Activated CD8-positive, alpha-beta T cell treated with anti-CD3 and anti-CD28 coated beads for 36 hours (primary cell): ENCODE results near the gene DCTN4. TPM values are rescaled to one million over a fixed set of nuclear protein-coding genes. Genes with fewer than 3 reads are reported as not detected.

Experiments used
- ATAC-seq: fragments of 200-7000 bp; cut with Tn5 transposase; one replicate; pipeline ENCODE4 v1.10.0; 2021; ENCODE audit warnings: mild to moderate bottlenecking, moderate library complexity
- CTCF ChIA-PET: fragments of 350-600 bp; sonication (Branson Sonifier 250); formaldehyde crosslinking; loops from one replicate; lab custom pipeline; 2021; ENCODE audit warnings: antibody characterized with exemption; lab: Charles Lee
- POLR2A ChIA-PET: fragments of 350-600 bp; sonication (Branson Sonifier 250); formaldehyde crosslinking; loops from one replicate; lab custom pipeline; 2021; ENCODE audit warnings: antibody characterized with exemption; lab: Charles Lee
- DNase-seq: peaks from one replicate; pipeline ENCODE4 v3.0.0-alpha.2; 2020
- H3K27ac Mint-ChIP-seq: one replicate; pipeline ENCODE4 v1.8.0; 2021; ENCODE audit warnings: mild to moderate bottlenecking, mixed read lengths
- H3K27me3 Mint-ChIP-seq: one replicate; pipeline ENCODE4 v1.8.0; 2021; ENCODE audit warnings: mixed read lengths
- H3K36me3 Mint-ChIP-seq: one replicate; pipeline ENCODE4 v1.8.0; 2021; ENCODE audit warnings: low read depth, mixed read lengths
- H3K4me1 Mint-ChIP-seq: one replicate; pipeline ENCODE4 v1.8.0; 2021; ENCODE audit warnings: low read depth, mixed read lengths
- H3K4me3 Mint-ChIP-seq: one replicate; pipeline ENCODE4 v1.8.0; 2021; ENCODE audit warnings: mild to moderate bottlenecking, moderate library complexity, mixed read lengths
- H3K9me3 Mint-ChIP-seq: one replicate; pipeline ENCODE4 v1.8.0; 2021; ENCODE audit warnings: mixed read lengths
- intact Hi-C: fragments of 100-400 bp; cut with micrococcal nuclease; formaldehyde crosslinking; loops from one replicate; pipeline ENCODE4 v1.10.0; 2022
- total RNA-seq, 2 experiments: library from RNA; stranded (reverse); gene quantifications; one replicate each; pipeline ENCODE4 v1.2.3, GENCODE V29; 2021
- TF ChIP-seq, protein P1 (sequence below): fragments of 200-600 bp; IDR thresholded peaks from one replicate; pipeline ENCODE4 v1.8.0; 2022; ENCODE audit warnings: antibody characterized with exemption, mild to moderate bottlenecking

DCTN4 gene
- total RNA-seq, 2 experiments from 2014 or later: 30.1 to 35.5 TPM

DNA sequence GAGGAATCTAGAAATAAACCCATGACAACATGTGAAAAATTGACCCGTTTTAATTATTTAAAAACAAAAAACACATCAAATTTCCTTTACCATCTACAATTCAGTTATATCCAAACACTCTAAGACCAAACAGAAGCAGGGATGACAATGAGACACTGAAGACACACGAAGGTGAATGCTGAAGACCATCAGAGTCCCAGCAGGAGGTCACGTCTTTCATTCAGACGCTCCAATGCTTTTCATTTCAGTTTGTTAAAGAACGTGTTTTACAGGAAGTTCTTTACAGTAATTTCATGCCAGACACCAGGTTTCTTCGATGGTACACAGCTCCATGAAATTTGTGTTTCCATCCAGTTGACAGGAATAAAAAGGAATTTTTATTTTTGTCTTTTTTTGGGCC is 68.1 kb downstream of the DCTN4 start:
- intact Hi-C loops: no loop called here
- ATAC-seq (no peak), DNase-seq (no peak)
- H3K9me3 Mint-ChIP-seq: no peaks in the 10 kb centered on the region
- H3K4me3 Mint-ChIP-seq: no peak overlapping the region
- H3K27me3 Mint-ChIP-seq: no peaks in the 10 kb centered on the region
- TF ChIP-seq, protein P1, sequence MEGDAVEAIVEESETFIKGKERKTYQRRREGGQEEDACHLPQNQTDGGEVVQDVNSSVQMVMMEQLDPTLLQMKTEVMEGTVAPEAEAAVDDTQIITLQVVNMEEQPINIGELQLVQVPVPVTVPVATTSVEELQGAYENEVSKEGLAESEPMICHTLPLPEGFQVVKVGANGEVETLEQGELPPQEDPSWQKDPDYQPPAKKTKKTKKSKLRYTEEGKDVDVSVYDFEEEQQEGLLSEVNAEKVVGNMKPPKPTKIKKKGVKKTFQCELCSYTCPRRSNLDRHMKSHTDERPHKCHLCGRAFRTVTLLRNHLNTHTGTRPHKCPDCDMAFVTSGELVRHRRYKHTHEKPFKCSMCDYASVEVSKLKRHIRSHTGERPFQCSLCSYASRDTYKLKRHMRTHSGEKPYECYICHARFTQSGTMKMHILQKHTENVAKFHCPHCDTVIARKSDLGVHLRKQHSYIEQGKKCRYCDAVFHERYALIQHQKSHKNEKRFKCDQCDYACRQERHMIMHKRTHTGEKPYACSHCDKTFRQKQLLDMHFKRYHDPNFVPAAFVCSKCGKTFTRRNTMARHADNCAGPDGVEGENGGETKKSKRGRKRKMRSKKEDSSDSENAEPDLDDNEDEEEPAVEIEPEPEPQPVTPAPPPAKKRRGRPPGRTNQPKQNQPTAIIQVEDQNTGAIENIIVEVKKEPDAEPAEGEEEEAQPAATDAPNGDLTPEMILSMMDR: no peak
- no peaks in the 10 kb centered on the region for H3K4me1 Mint-ChIP-seq
- no peak overlapping the region for H3K27ac Mint-ChIP-seq
- POLR2A ChIA-PET: interaction anchor here (0.7 to 2.3 kb wide), 2 partner anchors 9 to 84 kb away, joined by 3 to 11 read pairs; partner anchors contain the start of gene RBM22
- H3K36me3 Mint-ChIP-seq: peaks cover 44% of the 10 kb centered on the region
- CTCF ChIA-PET: interaction anchor here (0.6 to 2.6 kb wide), 3 partner anchors 10 to 194 kb away, joined by 3 to 13 read pairs (median 3); partner anchors contain the start of gene RBM22

DNA sequence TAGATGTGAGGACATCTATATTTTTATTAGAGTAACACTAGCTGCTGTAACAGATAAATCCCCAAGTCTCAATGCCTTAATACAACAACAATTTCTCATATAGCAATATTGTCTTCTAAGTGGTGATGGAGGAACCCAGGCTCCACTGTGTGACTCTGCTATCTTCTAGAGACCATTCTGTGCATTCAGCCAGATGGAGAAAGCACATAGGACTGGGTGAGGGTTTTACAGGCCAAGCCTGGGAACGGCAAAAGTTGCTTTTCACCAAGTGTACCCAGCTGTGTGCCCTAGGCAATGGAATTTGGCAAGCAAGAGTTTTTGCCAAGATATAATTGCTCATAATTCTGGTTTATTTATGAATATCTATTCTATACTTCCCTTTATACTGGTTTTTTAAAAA is 69.7 kb downstream of the DCTN4 start:
- CTCF ChIA-PET: interaction anchor here (1.3 kb wide), 2 partner anchors 33 to 144 kb away, joined by 3 read pairs; no protein-coding TSS in a partner anchor
- H3K36me3 Mint-ChIP-seq: peaks cover 29% of the 10 kb centered on the region
- no peak overlapping the region for H3K27ac Mint-ChIP-seq

DNA sequence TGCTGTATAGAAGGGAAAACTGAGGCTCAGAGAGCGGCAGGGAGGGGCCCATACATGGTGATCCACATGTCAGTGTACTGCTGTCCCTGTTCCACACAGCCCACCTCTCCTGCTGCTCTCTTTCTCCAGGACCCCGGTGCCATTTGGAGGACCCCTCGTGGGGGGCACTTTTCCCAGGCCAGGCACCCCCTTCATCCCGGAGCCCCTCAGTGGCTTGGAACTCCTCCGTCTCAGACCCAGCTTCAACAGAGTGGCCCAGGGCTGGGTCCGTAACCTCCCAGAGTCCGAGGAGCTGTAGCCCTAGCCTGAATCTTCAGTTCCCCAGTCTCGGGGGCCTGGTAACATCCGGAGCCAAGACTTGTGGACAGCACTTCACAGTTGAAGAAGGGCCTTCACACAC is 82.2 kb downstream of the DCTN4 start:
- ChIA-PET POLR2A (no interaction called here), CTCF (no interaction called here)
- DNase-seq (no peak), ATAC-seq (no peak)
- no peak overlapping the region for H3K27ac Mint-ChIP-seq
- H3K4me1 Mint-ChIP-seq: peaks cover 3% of the 10 kb centered on the region
- H3K9me3 Mint-ChIP-seq: no peaks in the 10 kb centered on the region
- intact Hi-C loops: no loop called here
- no peak overlapping the region for H3K4me3 Mint-ChIP-seq
- TF ChIP-seq, protein P1: no peak
- no peaks in the 10 kb centered on the region for H3K27me3 Mint-ChIP-seq
- no peaks in the 10 kb centered on the region for H3K36me3 Mint-ChIP-seq

More for the DNA sequence above, 69.7 kb downstream of the DCTN4 start:
- ATAC-seq (no peak), DNase-seq (no peak)
- Mint-ChIP-seq H3K9me3 (no peaks in the 10 kb centered on the region), H3K4me1 (no peaks in the 10 kb centered on the region), H3K27me3 (no peaks in the 10 kb centered on the region), H3K4me3 (no peak overlapping the region)
- intact Hi-C loops: no loop called here
- POLR2A ChIA-PET: interaction anchor here (0.9 to 2.3 kb wide), 3 partner anchors 8 to 246 kb away, joined by 3 to 7 read pairs (median 5); partner anchors contain the start of gene RBM22
- TF ChIP-seq, protein P1: no peak

DNA sequence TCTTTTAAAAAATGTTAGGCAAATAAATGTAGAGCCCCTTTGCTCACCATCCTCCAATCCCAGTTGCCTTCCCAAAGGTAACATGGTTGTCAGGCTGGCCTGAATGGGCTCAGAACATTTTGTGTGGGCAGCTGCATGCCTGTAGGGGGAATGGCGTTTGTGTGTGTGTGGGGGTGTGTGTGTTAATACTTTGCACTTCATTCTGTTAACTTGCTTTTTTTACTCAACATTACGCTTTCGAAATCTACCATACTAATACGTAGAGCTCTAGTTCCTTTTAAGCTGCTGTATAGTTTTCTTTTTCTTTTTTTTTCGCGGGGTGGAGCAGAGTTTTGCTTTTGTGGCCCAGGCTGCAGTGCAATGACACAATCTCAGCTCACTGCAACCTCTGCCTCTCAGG is 83.7 kb downstream of the DCTN4 start:
- Mint-ChIP-seq H3K27me3 (peaks cover 11% of the 10 kb centered on the region), H3K4me3 (no peak overlapping the region), H3K4me1 (peaks cover 3% of the 10 kb centered on the region), H3K27ac (no peak overlapping the region), H3K36me3 (no peaks in the 10 kb centered on the region), H3K9me3 (no peaks in the 10 kb centered on the region)
- ChIA-PET CTCF (interaction anchor here (1.0 kb wide), 1 partner anchor 25 kb away, joined by 4 read pairs; the partner anchor contains the start of gene RBM22), POLR2A (interaction anchor here (0.7 kb wide), 1 partner anchor 306 kb away, joined by 3 read pairs; no protein-coding TSS in a partner anchor)
- DNase-seq (no peak), ATAC-seq (no peak)
- intact Hi-C loops: no loop called here
- TF ChIP-seq, protein P1: no peak

DNA sequence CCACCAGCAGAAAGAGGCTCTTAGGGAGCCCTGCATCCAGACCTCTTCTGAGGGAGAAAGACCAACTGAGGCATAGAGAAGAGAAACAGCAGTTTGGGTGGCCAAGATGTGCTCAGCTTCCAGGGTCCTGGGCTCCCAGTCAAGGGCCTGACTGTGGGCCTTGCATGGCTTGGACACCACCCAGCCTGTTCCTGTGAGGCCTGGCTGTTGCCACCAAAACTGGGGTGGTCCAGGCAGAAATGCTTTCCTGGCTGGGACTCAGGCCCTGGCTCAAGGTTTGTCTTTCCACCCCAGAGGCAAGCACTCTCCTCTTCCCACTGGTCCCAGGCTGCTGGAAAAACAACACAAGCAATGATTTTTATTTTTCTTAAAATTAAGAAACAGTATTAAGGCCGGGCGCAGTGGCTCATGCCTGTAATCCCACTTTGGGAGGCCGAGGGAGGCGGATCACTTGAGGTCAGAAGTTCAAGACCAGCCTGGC is 84.4 kb downstream of the DCTN4 start:
- H3K9me3 Mint-ChIP-seq: no peaks in the 10 kb centered on the region
- no peak for DNase-seq
- CTCF ChIA-PET: interaction anchor here (1.0 kb wide), 1 partner anchor 26 kb away, joined by 4 read pairs; the partner anchor contains the start of gene RBM22
- peaks cover 3% of the 10 kb centered on the region for H3K4me1 Mint-ChIP-seq
- no peak overlapping the region for H3K27ac Mint-ChIP-seq
- ATAC-seq: no peak
- TF ChIP-seq, protein P1: no peak
- no peaks in the 10 kb centered on the region for H3K36me3 Mint-ChIP-seq
- peaks cover 14% of the 10 kb centered on the region for H3K27me3 Mint-ChIP-seq
- H3K4me3 Mint-ChIP-seq: no peak overlapping the region
- intact Hi-C loops: no loop called here
- POLR2A ChIA-PET: interaction anchor here (0.7 kb wide), 1 partner anchor 307 kb away, joined by 3 read pairs; no protein-coding TSS in a partner anchor
